Measurements from ENCODE around the gene NTM.
"Not testable (repeated sequence)": the region's sequence is repeated elsewhere in the genome, so short reads cannot be mapped to it uniquely, and the experiment has no call there.

Gene NTM

GRCh38 chr11:131422029-131422428 is 51.6 kb downstream of the NTM start:
- no peak for DNase-seq (ENCODE audit: low read depth in 2 of 2)

- DNase-seq (ENCODE audit: low read depth in 2 of 2), result no peak
Measured at GRCh38 chr11:131422496-131422895, 52.1 kb downstream of the NTM start.

GRCh38 chr11:131423688-131424087 is 53.3 kb downstream of the NTM start:
- DNase-seq (ENCODE audit: low read depth in 2 of 2), result no peak

DNA sequence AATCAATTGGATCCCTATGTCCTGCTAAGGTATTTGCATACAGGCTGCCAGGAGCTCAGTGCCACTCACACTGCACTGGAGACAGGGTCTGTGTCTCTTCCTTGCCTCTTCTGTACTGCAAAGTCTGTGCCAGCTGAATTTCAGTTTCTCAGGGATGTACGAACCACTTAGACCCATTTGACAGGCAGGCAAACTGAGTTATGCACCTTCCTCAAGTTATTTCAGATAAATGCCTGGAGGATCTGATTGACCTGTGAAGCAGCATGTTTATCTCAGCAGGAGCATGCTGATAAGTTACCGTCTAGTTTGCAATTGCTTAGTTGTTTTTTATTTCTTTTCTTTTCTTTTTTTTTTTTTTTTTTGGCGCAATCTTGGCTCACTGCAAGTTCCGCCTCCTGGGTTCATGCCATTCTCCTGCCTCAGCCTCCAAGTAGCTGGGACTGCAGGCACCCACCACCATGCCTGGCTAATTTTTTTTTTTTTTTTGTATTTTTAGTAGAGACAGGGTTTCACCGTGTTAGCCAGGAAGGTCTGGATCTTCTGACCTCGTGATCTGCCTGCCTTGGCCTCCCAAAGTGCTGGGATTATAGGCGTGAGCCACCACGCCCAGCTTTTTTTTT is 54.0 kb downstream of the NTM start:
- not testable (repeated sequence) for DNase-seq (ENCODE audit: low read depth in 2 of 2)

GRCh38 chr11:131425285-131425684 is 54.9 kb downstream of the NTM start:
- no peak for DNase-seq (ENCODE audit: low read depth in 2 of 2)

DNA sequence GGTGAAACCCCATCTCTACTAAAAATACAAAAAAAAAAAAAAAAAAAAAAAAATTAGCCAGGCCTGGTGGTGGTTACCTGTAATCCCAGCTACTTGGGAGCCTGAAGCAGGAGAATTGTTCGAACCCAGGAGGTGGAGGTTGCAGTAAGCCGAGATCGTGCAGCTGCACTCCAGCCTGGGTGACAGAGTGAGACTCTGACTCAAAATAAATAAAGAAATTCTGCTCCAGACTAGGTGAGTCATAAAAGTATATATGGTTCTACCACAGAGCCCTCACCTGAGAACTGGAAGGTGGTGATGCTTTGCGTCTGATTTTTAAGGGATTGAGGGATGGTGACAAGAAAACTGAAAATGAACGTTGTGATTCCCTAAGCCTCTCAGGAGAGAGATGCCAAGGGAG is 58.4 kb downstream of the NTM start:
- no peak for DNase-seq (ENCODE audit: low read depth in 2 of 2)

DNA sequence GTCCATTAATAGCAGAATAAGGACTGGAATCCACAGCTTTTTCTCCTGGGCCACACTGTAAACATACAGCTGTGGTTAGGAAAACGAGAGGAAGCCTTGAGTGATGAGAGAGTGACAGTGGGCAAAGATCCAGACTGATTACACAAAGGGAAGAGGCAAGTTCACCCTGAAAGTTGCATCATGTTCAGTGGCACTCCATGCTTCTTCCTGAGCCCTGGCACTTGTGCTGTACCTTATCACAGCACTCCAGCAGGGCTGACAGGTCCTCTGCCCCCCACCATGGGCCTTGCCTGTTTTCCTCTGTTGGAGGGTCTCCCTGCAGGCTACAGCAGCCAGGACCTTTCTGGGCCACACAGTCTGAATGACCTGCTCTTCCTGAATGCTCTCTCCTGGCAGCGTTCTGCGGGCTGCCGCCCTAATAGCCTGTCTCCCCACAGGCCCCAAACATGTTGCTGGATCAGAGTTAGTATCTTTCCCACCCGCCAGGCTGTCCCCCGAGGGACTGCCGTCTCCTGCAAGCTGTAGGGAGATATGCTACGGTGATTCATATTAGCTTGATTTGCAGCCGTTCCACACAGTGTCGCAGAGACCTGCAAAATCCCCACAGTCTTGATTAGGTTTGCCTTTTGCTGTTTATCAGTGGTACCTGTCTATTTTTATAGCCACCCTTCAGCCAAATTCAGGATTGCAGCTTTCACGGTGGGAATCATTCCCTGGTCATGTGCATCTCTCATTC is 60.2 kb downstream of the NTM start:
- no peak for DNase-seq (ENCODE audit: low read depth in 2 of 2)

DNA sequence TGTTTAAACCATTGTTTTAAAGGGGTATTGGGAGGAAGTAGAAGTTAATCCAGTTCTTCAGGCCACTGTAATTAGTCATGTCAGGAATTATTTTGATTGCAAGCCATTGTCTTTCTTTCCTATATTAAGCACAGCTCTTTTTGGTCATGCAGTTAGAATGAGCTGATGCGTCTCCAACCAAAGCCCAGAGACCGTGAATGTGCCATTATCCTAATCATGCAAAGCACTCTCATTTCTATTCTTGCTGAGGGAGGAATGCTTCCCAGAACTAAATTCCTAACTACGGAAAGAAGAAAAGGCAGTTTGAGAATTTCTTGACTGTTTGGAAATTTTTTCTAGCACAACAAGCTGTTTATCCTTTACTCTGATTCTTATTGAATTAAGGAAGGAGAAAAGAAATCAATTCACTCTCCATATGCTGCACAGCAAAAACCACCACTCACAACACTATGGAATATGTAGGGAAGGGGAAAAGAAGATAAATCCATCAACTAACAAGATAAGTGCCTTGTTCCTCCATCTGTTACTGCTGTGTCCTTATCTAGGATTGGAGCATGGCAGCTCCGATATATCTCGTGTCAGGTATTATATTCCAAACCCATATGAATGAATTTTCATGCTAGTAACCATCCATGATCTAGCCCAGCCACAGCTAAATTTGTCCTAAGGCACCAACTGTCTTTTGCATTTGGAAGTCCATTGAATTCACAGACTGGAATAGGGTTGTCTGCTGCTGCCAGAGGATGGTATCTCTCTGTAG is 70.8 kb downstream of the NTM start:
- DNase-seq (ENCODE audit: low read depth in 2 of 2), result no peak

- DNase-seq (ENCODE audit: low read depth in 2 of 2), result no peak
Measured at GRCh38 chr11:131446590-131447275, 76.3 kb downstream of the NTM start.

GRCh38 chr11:131447277-131447815 is 76.9 kb downstream of the NTM start:
- no peak for DNase-seq (ENCODE audit: low read depth in 2 of 2)

GRCh38 chr11:131447898-131448297 is 77.5 kb downstream of the NTM start:
- no peak for DNase-seq (ENCODE audit: low read depth in 2 of 2)

- no peak for DNase-seq (ENCODE audit: low read depth in 2 of 2)
Measured at GRCh38 chr11:131449036-131450019, 78.9 kb downstream of the NTM start.

DNA sequence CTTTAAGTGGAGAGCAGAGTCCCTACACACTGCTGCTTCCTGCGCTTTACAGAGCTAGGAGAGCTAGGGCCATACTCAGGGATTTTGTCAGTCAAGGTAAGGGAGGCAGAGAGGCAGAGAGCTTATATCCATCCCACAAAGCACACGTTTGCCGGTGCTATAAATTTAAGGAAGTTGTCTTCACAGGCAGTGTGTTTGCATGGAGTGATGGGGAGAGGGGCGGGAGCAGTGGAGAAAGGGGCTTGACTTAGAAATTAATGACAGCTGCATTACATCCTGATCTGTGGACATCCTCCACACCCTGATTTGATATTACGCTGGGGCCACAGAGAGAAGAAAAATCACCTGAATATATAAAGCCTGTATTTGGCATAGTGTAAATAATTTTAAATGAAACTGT is 84.1 kb downstream of the NTM start:
- no peak for DNase-seq (ENCODE audit: low read depth in 2 of 2)

DNA sequence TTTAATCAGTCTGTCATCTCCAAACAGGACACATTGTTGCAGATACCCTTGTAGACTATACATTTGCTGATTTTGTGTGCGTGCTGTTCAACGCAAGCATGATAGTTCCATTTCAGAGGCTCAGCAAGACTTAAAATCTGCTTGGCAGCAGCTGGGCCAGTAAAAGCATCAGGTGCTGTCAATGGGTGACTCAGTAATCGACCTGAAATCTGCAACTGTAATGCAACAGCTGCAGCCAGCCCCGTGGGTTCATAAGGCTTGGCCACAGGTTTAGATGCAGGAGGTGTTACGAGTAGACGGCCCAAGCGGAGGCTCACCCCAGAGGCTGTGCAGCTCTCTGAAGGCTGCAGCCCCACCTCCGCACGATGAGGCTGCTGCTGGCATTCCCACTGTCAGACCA is 84.6 kb downstream of the NTM start:
- DNase-seq (ENCODE audit: low read depth in 2 of 2), result no peak

GRCh38 chr11:131455843-131456704 is 85.7 kb downstream of the NTM start:
- DNase-seq (ENCODE audit: low read depth in 2 of 2), result no peak

GRCh38 chr11:131457163-131457562 is 86.7 kb downstream of the NTM start:
- DNase-seq (ENCODE audit: low read depth in 2 of 2), result no peak

- DNase-seq (ENCODE audit: low read depth in 2 of 2), result no peak
Measured at GRCh38 chr11:131458421-131458820, 88.0 kb downstream of the NTM start.

DNA sequence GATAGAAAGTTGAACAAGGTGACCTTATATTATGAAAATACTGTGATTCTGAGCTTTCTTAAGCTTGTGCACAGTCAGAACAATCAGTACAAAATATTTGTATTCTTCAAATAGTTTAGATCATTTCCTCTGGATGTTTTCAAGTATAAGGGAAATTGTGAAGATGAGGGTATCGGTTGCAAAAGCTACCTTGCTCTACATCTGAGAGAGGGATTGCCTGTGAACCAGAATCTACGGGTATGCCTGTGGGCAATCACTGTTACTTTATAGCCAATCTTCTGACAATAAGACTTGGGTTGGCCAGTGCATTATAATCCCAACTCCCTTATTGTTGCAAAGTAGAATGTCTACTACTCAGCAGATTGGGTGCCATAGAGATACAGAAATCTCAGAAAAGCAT is 90.5 kb downstream of the NTM start:
- no peak for DNase-seq (ENCODE audit: low read depth in 2 of 2)

DNA sequence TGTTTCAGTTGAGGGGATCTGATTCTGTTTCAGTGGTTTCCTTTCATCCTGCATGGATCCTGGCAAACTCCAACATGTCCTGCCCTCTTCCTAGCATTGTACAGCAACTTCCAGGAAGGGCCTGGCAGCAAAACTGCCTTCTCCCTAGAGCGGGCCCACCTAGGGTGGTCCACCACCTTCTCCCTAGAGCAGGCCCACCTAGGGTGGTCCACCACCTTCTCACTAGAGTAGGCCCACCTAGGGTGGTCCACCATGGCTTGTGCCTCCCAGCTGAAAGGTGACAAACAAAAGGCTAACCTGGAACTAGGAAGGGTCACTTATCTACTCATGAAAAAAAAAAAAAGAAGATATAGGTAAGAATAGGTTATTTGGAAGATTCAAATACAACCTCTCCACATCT is 92.2 kb downstream of the NTM start:
- no peak for DNase-seq (ENCODE audit: low read depth in 2 of 2)

DNA sequence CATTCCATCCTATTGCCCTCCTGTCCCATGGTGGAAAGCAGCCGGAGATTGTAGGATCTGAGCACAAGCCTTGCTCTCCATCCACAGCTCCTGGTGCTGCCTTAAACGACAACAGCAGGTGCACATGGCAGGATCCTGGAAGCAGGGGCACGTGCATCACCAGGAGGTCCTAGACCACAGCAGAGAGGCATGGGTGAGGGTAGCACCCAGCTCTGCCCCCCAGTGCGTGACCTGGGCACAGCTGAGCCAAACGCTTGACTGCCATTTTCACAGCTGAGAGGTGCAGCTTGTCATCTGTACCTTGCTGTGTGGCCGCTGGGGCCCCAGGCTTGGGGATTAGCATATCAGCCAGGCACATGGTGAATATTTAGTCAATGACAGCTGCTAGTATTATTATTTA is 92.7 kb downstream of the NTM start:
- DNase-seq (ENCODE audit: low read depth in 2 of 2), result no peak
